GM21390 (cell line): ENCODE data around the gene KPNA2.

Experiments
- ATAC-seq: cut with Tn5 transposase; IDR thresholded peaks from one replicate; pipeline ENCODE4 v1.9.1; 2021; ENCODE audit not compliant: unreplicated experiment

The KPNA2 gene

GRCh38 chr17:68095205-68095811 is 59.8 kb downstream of the KPNA2 start:
- ATAC-seq: no peak

DNA sequence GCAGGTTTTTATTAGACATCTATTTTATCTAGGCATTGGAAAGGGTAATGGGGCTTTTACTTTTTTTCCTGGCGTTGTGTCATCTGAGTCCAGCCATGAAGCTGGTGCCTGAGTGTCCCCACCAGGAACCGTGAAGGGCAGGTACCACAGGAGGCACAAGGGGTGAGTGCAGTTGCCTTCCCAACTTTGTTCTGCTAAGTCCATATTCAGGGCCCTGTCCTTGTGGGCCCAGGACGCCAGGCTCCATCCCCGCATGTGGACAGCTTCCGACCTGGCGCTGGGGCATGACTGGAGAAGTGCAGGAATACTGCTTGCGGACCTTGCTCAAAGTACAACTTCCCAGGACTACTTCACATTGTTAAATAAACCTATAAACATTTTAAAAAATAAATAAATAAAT is 60.6 kb downstream of the KPNA2 start:
- ATAC-seq: no peak
